Measurements from ENCODE around the gene ING5.
"Not testable (repeated sequence)": the region's sequence is repeated elsewhere in the genome, so short reads cannot be mapped to it uniquely, and the experiment has no call there.

ING5 gene

GRCh38 chr2:241741016-241741415 is 39.2 kb downstream of the ING5 start:
- DNase-seq = no peak

GRCh38 chr2:241742320-241742939 is 40.6 kb downstream of the ING5 start:
- DNase-seq = no peak

- DNase-seq = not testable (repeated sequence)
Observed at GRCh38 chr2:241743008-241743407, 41.2 kb downstream of the ING5 start.

GRCh38 chr2:241743620-241744019 is 41.8 kb downstream of the ING5 start:
- DNase-seq = no peak

- DNase-seq = no peak
Observed at GRCh38 chr2:241744028-241744754, 42.4 kb downstream of the ING5 start.

- DNase-seq = no peak
Observed at GRCh38 chr2:241745276-241745675, 43.4 kb downstream of the ING5 start.

- DNase-seq = no peak
Observed at GRCh38 chr2:241746084-241746483, 44.2 kb downstream of the ING5 start.

GRCh38 chr2:241748468-241749256 is 46.8 kb downstream of the ING5 start:
- no peak for DNase-seq

- DNase-seq = no peak
Observed at GRCh38 chr2:241750076-241750840, 48.4 kb downstream of the ING5 start.

- no peak for DNase-seq
Observed at GRCh38 chr2:241751152-241751551, 49.3 kb downstream of the ING5 start.

GRCh38 chr2:241751776-241752175 is 49.9 kb downstream of the ING5 start:
- no peak for DNase-seq

GRCh38 chr2:241752253-241752652 is 50.4 kb downstream of the ING5 start:
- no peak for DNase-seq

- no peak for DNase-seq
Observed at GRCh38 chr2:241752689-241753276, 50.9 kb downstream of the ING5 start.

- DNase-seq = no peak
Observed at GRCh38 chr2:241753493-241753892, 51.7 kb downstream of the ING5 start.

- DNase-seq = no peak
Observed at GRCh38 chr2:241754042-241754441, 52.2 kb downstream of the ING5 start.

- DNase-seq = no peak
Observed at GRCh38 chr2:241755166-241755565, 53.3 kb downstream of the ING5 start.

GRCh38 chr2:241755777-241756176 is 53.9 kb downstream of the ING5 start:
- DNase-seq = no peak

GRCh38 chr2:241759067-241759807 is 57.4 kb downstream of the ING5 start:
- no peak for DNase-seq

GRCh38 chr2:241759893-241760292 is 58.1 kb downstream of the ING5 start:
- not testable (repeated sequence) for DNase-seq

GRCh38 chr2:241760301-241760771 is 58.5 kb downstream of the ING5 start:
- DNase-seq = no peak

- no peak for DNase-seq
Observed at GRCh38 chr2:241762321-241762932, 60.6 kb downstream of the ING5 start.
